ENCODE measurements around the gene KCNB1. TPM values are rescaled to one million over a fixed set of nuclear protein-coding genes. Genes with fewer than 3 reads are reported as not detected.

Gene KCNB1
- polyA plus RNA-seq, 1 experiment, result 0.06 TPM

GRCh38 chr20:49351775-49352174 lies 130.7 kb downstream of the KCNB1 start:
- ChIA-PET CTCF (no interaction called here), POLR2A (no interaction called here)
- no peak for TF ChIP-seq CTCF (IDR thresholded peaks at IDR 0.05; ENCODE audit: low read depth, low read length)
- DNase-seq (ENCODE audit: low read depth, low spot score), result no peak
- Histone ChIP-seq H3K4me3 (ENCODE audit: low read depth, low read length) (no peak overlapping the region), H3K27ac (ENCODE audit: low read depth, low read length) (no peak overlapping the region), H3K27me3 (ENCODE audit: control insufficient read depth, insufficient read depth, low read length) (peaks cover 36% of the 10 kb centered on the region), H3K9me3 (ENCODE audit: control insufficient read depth, insufficient read depth, low read length) (peaks cover 2% of the 10 kb centered on the region; the same call in 1 of the 2 replicates)

GRCh38 chr20:49349694-49350252 lies 132.7 kb downstream of the KCNB1 start:
- H3K4me3 ChIP-seq (ENCODE audit: low read depth, low read length), result no peak overlapping the region
- peaks cover 2% of the 10 kb centered on the region; the same call in 1 of the 2 replicates for H3K9me3 ChIP-seq (ENCODE audit: control insufficient read depth, insufficient read depth, low read length)
- no peak for TF ChIP-seq CTCF (IDR thresholded peaks at IDR 0.05; ENCODE audit: low read depth, low read length)
- H3K27ac ChIP-seq (ENCODE audit: low read depth, low read length), result no peak overlapping the region
- ChIA-PET POLR2A (no interaction called here), CTCF (no interaction called here)
- no peak for DNase-seq (ENCODE audit: low read depth, low spot score)
- H3K27me3 ChIP-seq (ENCODE audit: control insufficient read depth, insufficient read depth, low read length), result peaks cover 32% of the 10 kb centered on the region

DNA sequence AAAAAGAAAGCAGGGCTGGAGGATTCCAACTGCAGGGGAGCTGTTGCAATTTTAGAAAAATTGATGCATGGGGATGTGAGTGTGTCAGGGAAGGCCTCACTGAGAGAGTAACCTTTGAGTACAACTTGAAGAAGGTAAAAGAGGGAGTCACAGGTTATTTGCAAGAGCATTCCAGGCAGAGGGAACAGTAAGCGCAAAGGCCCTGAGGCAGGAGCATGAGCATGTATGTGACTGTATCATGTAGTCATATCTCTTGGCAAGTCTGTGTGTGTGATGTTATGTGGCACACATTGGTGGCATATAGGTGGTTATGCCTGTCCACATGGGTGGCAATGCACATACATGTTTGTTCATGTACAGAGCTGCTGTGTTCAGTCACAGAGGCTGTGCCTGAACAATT lies 133.4 kb downstream of the KCNB1 start:
- no peak for DNase-seq (ENCODE audit: low read depth, low spot score)
- Histone ChIP-seq H3K27me3 (ENCODE audit: control insufficient read depth, insufficient read depth, low read length) (peaks cover 29% of the 10 kb centered on the region), H3K27ac (ENCODE audit: low read depth, low read length) (no peak overlapping the region), H3K4me3 (ENCODE audit: low read depth, low read length) (no peak overlapping the region), H3K9me3 (ENCODE audit: control insufficient read depth, insufficient read depth, low read length) (peaks cover 2% of the 10 kb centered on the region; the same call in 1 of the 2 replicates)
- TF ChIP-seq CTCF (IDR thresholded peaks at IDR 0.05; ENCODE audit: low read depth, low read length), result no peak
- ChIA-PET CTCF (no interaction called here), POLR2A (no interaction called here)

DNA sequence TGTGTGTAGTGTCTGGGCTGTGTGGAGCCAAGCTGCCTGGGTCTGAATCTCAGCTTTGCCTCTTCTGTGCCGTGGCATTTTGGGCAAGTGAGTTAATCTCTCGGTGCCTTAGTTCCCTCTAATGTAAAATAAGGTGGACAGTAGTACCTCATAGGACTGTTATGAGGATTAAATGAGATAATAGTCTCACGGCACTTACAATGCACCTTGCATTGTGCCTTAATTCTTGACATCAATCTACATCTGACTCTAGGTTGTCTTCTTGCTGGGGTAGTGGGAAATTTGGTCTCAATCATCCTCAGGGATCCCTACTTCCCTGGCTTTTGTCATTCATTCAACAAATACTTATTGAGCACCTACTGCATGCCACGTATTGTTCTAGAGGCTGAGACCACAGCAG lies 133.9 kb downstream of the KCNB1 start:
- DNase-seq (ENCODE audit: low read depth, low spot score), result no peak
- CTCF ChIA-PET, result no interaction called here
- Histone ChIP-seq H3K9me3 (ENCODE audit: control insufficient read depth, insufficient read depth, low read length) (peaks cover 2% of the 10 kb centered on the region; the same call in 1 of the 2 replicates), H3K27ac (ENCODE audit: low read depth, low read length) (no peak overlapping the region), H3K27me3 (ENCODE audit: control insufficient read depth, insufficient read depth, low read length) (peaks cover 26% of the 10 kb centered on the region), H3K4me3 (ENCODE audit: low read depth, low read length) (no peak overlapping the region)
- TF ChIP-seq CTCF (IDR thresholded peaks at IDR 0.05; ENCODE audit: low read depth, low read length), result no peak
- POLR2A ChIA-PET, result no interaction called here

GRCh38 chr20:49347156-49347555 lies 135.3 kb downstream of the KCNB1 start:
- Histone ChIP-seq H3K4me3 (ENCODE audit: low read depth, low read length) (no peak overlapping the region), H3K9me3 (ENCODE audit: control insufficient read depth, insufficient read depth, low read length) (peaks cover 2% of the 10 kb centered on the region; the same call in 1 of the 2 replicates), H3K27me3 (ENCODE audit: control insufficient read depth, insufficient read depth, low read length) (peaks cover 21% of the 10 kb centered on the region), H3K27ac (ENCODE audit: low read depth, low read length) (no peak overlapping the region)
- CTCF ChIA-PET, result interaction anchor here (0.5 to 2.5 kb wide), 4 partner anchors 12 to 138 kb away, joined by 3 to 6 read pairs (median 4); no protein-coding TSS in a partner anchor
- no peak for DNase-seq (ENCODE audit: low read depth, low spot score)
- TF ChIP-seq CTCF (IDR thresholded peaks at IDR 0.05; ENCODE audit: low read depth, low read length), result no peak
- POLR2A ChIA-PET, result no interaction called here
